Islet precursor cell (in vitro differentiated cells): Measurements from ENCODE around the gene CDHR1.
"Not testable (repeated sequence)": the region's sequence is repeated elsewhere in the genome, so short reads cannot be mapped to it uniquely, and the experiment has no call there.

Experiments used
- DNase-seq: peaks from one replicate; pipeline ENCODE4 v3.0.0-alpha.2; 2018

The CDHR1 gene

GRCh38 chr10:84194424-84195043 lies at the start of gene CDHR1:
Gene CDHR1 (plus strand): TSS chr10:84194537. CDS start chr10:84194761, 224 bp downstream.
- peak; percentile 78 for DNase-seq

GRCh38 chr10:84147347-84147746 lies 47.0 kb upstream of the CDHR1 start:
- DNase-seq: no peak

GRCh38 chr10:84148006-84148597 lies 46.2 kb upstream of the CDHR1 start:
- not testable (repeated sequence) for DNase-seq

GRCh38 chr10:84149854-84150253 lies 44.5 kb upstream of the CDHR1 start:
- no peak for DNase-seq

- DNase-seq: no peak
Measured at GRCh38 chr10:84152769-84153168, 41.6 kb upstream of the CDHR1 start.

- no peak for DNase-seq
Measured at GRCh38 chr10:84155521-84155920, 38.8 kb upstream of the CDHR1 start.

- DNase-seq: no peak
Measured at GRCh38 chr10:84156009-84156408, 38.3 kb upstream of the CDHR1 start.

GRCh38 chr10:84156768-84157167 lies 37.6 kb upstream of the CDHR1 start:
- no peak for DNase-seq

GRCh38 chr10:84158061-84158460 lies 36.3 kb upstream of the CDHR1 start:
- DNase-seq: no peak

- no peak for DNase-seq
Measured at GRCh38 chr10:84158550-84158949, 35.8 kb upstream of the CDHR1 start.

- DNase-seq: no peak
Measured at GRCh38 chr10:84159076-84159685, 35.2 kb upstream of the CDHR1 start.

- DNase-seq: no peak
Measured at GRCh38 chr10:84160663-84161362, 33.5 kb upstream of the CDHR1 start.

- no peak for DNase-seq
Measured at GRCh38 chr10:84163996-84164395, 30.3 kb upstream of the CDHR1 start.

- no peak for DNase-seq
Measured at GRCh38 chr10:84164442-84164841, 29.9 kb upstream of the CDHR1 start.

GRCh38 chr10:84166620-84167288 lies 27.6 kb upstream of the CDHR1 start:
- peak; percentile 23 for DNase-seq

GRCh38 chr10:84167289-84167653 lies 27.1 kb upstream of the CDHR1 start:
- DNase-seq: not testable (repeated sequence)

GRCh38 chr10:84168382-84168781 lies 26.0 kb upstream of the CDHR1 start:
- peak; percentile 31 for DNase-seq

- DNase-seq: not testable (repeated sequence)
Measured at GRCh38 chr10:84171237-84171636, 23.1 kb upstream of the CDHR1 start.

- peak; percentile 44 for DNase-seq
Measured at GRCh38 chr10:84171700-84172466, 22.5 kb upstream of the CDHR1 start.

- DNase-seq: peak; percentile 32
Measured at GRCh38 chr10:84172467-84173356, 21.6 kb upstream of the CDHR1 start.

- DNase-seq: peak; percentile 38
Measured at GRCh38 chr10:84173501-84173929, 20.8 kb upstream of the CDHR1 start, which contains the start of gene GPR15LG. Gene GPR15LG (plus strand): TSS chr10:84173801. CDS start chr10:84173852, 51 bp downstream.
